Measurements from ENCODE around the gene CGNL1.

CGNL1 gene

DNA sequence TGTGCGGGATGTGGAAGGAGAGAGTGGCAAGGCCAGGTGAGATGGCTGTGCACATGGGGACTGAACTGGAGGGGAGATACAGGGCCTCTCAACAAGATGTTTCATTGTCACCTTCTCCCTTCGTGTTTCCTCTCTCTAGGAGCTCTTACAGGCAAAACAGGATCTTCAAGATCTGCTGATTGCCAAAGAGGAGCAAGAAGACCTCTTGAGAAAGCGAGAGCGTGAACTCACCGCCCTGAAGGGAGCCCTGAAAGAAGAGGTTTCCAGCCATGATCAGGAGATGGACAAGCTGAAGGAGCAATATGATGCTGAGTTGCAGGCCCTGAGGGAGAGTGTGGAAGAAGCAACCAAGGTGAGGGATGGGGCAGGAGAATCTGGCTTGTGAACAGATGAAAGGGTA, 85.2 kb downstream of the CGNL1 start:
- Histone ChIP-seq H3K27ac (ENCODE audit: low read length) (no peak overlapping the region), H3K9me2 (replicated peaks; ENCODE audit: insufficient read depth, low read length) (no peaks in the 10 kb centered on the region), H3K4me2 (ENCODE audit: low read depth, low read length) (no peak overlapping the region), H3F3A (ENCODE audit: insufficient read depth, low read length) (no peaks in the 10 kb centered on the region), H3K9me3 (replicated peaks; ENCODE audit: insufficient read depth, low read length) (no peaks in the 10 kb centered on the region), H3K9ac (ENCODE audit: low read length) (no peak overlapping the region), H3K4me3 (ENCODE audit: low read length) (no peak overlapping the region), H3K79me2 (ENCODE audit: low read length) (no peaks in the 10 kb centered on the region), H2AFZ (ENCODE audit: low read length) (no peak overlapping the region), H3K27me3 (replicated peaks; ENCODE audit: insufficient read depth, low read length) (no peaks in the 10 kb centered on the region), H4K20me1 (ENCODE audit: insufficient read depth, low read length) (no peaks in the 10 kb centered on the region), H3K36me3 (replicated peaks; ENCODE audit: insufficient read depth, low read length) (no peaks in the 10 kb centered on the region), H3K4me1 (ENCODE audit: low read length) (no peaks in the 10 kb centered on the region)
- TF ChIP-seq, protein P1, sequence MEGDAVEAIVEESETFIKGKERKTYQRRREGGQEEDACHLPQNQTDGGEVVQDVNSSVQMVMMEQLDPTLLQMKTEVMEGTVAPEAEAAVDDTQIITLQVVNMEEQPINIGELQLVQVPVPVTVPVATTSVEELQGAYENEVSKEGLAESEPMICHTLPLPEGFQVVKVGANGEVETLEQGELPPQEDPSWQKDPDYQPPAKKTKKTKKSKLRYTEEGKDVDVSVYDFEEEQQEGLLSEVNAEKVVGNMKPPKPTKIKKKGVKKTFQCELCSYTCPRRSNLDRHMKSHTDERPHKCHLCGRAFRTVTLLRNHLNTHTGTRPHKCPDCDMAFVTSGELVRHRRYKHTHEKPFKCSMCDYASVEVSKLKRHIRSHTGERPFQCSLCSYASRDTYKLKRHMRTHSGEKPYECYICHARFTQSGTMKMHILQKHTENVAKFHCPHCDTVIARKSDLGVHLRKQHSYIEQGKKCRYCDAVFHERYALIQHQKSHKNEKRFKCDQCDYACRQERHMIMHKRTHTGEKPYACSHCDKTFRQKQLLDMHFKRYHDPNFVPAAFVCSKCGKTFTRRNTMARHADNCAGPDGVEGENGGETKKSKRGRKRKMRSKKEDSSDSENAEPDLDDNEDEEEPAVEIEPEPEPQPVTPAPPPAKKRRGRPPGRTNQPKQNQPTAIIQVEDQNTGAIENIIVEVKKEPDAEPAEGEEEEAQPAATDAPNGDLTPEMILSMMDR (IDR thresholded peaks at IDR 0.05; ENCODE audit: low read length), result no peak
- TF ChIP-seq EZH2 (optimal IDR thresholded peaks at IDR 0.05; ENCODE audit: low read depth, low read length), result no peak
- TF ChIP-seq EZH2phosphoT487 (IDR thresholded peaks at IDR 0.05; ENCODE audit: low read length), result no peak
- no peak for DNase-seq

DNA sequence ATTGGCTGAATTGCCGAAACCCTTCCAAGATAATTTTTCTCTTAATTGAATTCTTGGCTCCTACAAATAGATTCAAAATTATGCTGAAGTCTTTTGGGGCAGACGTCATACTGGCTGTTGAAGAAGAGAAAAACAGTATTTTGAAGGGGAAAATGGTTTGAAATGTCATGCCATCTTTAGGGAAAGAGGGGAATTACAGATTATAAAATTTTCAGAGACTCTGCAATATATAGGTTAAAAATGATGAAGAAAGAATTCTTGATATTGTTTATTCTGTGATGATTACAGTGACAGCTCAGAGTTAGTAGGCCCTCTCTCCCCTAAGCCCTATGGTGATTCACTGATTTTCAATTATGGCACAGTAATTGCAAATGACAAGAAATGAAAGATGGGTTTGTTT, 86.1 kb downstream of the CGNL1 start:
- no peak for DNase-seq
- Histone ChIP-seq H4K20me1 (ENCODE audit: insufficient read depth, low read length) (no peaks in the 10 kb centered on the region), H3K79me2 (ENCODE audit: low read length) (no peaks in the 10 kb centered on the region), H3K36me3 (replicated peaks; ENCODE audit: insufficient read depth, low read length) (no peaks in the 10 kb centered on the region), H3K4me2 (ENCODE audit: low read depth, low read length) (no peak overlapping the region), H3K9me2 (replicated peaks; ENCODE audit: insufficient read depth, low read length) (no peaks in the 10 kb centered on the region), H3F3A (ENCODE audit: insufficient read depth, low read length) (no peaks in the 10 kb centered on the region), H3K4me3 (ENCODE audit: low read length) (no peak overlapping the region), H3K9me3 (replicated peaks; ENCODE audit: insufficient read depth, low read length) (no peaks in the 10 kb centered on the region), H3K27ac (ENCODE audit: low read length) (no peak overlapping the region), H3K4me1 (ENCODE audit: low read length) (no peaks in the 10 kb centered on the region), H3K27me3 (replicated peaks; ENCODE audit: insufficient read depth, low read length) (no peaks in the 10 kb centered on the region), H3K9ac (ENCODE audit: low read length) (no peak overlapping the region), H2AFZ (ENCODE audit: low read length) (no peak overlapping the region)
- TF ChIP-seq, protein P1 (IDR thresholded peaks at IDR 0.05; ENCODE audit: low read length), result no peak
- TF ChIP-seq EZH2phosphoT487 (IDR thresholded peaks at IDR 0.05; ENCODE audit: low read length) (no peak), EZH2 (optimal IDR thresholded peaks at IDR 0.05; ENCODE audit: low read depth, low read length) (no peak)

DNA sequence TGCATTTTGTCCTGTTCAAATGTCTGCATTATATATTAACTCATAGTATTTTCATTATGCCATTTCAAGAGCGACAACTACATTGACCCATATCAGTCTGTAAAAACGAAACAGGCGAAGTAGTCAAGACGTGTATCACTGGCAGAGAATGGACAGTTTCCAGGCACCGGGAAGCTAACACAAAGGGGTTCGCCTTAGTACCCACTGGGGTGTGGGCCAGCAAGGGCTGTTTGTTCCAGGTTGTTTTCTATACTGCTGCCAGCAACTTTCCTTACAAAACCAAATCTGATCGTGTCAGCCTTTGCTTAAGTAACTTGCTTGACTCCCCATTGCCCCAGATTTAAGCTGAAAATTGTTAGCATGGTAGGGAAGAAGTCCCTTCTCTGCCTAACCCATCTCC, 87.1 kb downstream of the CGNL1 start:
- no peaks in the 10 kb centered on the region for H3K36me3 ChIP-seq (replicated peaks; ENCODE audit: insufficient read depth, low read length)
- H3K27ac ChIP-seq (ENCODE audit: low read length), result no peak overlapping the region

More for the DNA sequence above, 87.1 kb downstream of the CGNL1 start:
- H3K9me3 ChIP-seq (replicated peaks; ENCODE audit: insufficient read depth, low read length), result no peaks in the 10 kb centered on the region
- H2AFZ ChIP-seq (ENCODE audit: low read length), result no peak overlapping the region
- H3K9me2 ChIP-seq (replicated peaks; ENCODE audit: insufficient read depth, low read length), result no peaks in the 10 kb centered on the region
- H3K4me1 ChIP-seq (ENCODE audit: low read length), result no peaks in the 10 kb centered on the region
- no peak for TF ChIP-seq EZH2 (optimal IDR thresholded peaks at IDR 0.05; ENCODE audit: low read depth, low read length)
- no peak for TF ChIP-seq EZH2phosphoT487 (IDR thresholded peaks at IDR 0.05; ENCODE audit: low read length)
- TF ChIP-seq, protein P1 (IDR thresholded peaks at IDR 0.05; ENCODE audit: low read length), result no peak
- no peak for DNase-seq
- H3K27me3 ChIP-seq (replicated peaks; ENCODE audit: insufficient read depth, low read length), result no peaks in the 10 kb centered on the region
- H3K79me2 ChIP-seq (ENCODE audit: low read length), result no peaks in the 10 kb centered on the region
- no peaks in the 10 kb centered on the region for H3F3A ChIP-seq (ENCODE audit: insufficient read depth, low read length)
- no peak overlapping the region for H3K4me2 ChIP-seq (ENCODE audit: low read depth, low read length)
- no peaks in the 10 kb centered on the region for H4K20me1 ChIP-seq (ENCODE audit: insufficient read depth, low read length)
- no peak overlapping the region for H3K4me3 ChIP-seq (ENCODE audit: low read length)
- no peak overlapping the region for H3K9ac ChIP-seq (ENCODE audit: low read length)
